NOMO-1 (cell line): ENCODE measurements around the gene ZNF219.

Experiments used
- DNase-seq, 2 experiments: peaks; one replicate each; lab custom pipeline; 2025; ENCODE audit not compliant: unreplicated experiment in 2 of 2; lab: John Stamatoyannopoulos, UW

ZNF219 gene

DNA sequence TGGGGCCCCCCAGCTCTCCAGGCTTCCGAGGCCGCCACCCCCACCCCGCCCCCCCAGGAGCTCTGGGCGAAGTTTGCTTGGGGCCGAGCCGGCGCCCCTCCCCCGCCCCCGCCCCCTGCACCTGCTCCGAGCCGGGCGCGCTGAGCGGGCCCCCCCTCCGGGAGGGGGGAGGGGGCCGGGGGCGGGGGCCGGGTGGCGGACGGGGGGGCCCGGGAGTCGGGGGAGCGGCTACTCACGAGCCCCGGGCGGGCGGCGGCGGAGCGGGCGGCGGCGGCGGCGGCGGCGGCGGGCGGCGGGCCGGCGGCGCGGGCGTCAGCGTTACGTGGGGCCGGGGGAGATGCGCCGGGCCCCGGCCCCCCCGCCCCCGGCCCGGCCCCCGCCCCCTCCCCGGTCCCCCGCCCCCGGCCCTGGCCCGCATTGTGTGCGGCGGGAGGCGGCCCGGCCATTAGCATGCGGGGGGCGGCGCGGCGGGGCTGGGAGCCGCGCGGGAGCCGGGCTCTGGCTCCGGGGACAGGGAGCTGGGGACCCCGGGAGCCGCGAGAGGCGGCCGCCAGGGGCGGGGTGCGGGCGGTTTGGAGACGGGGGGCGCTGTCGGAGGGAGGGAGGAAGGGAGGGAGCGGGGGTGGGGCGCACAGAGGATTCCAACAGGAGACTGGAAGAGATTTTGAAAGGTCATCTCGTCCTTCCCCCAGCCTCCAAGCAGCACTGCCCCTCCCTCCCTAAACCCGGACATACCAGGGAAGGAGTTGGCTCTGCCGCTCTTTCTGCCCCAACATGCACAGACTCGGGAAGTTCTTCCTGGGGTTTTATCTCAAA, at the start of gene ZNF219:
ZNF219 (minus strand) TSS at position 580 of the 816 bp plus-strand sequence. CDS start 5,064 bp downstream, outside the sequence.
- peak in 1 of 2 experiments; percentile 9 for DNase-seq

DNA sequence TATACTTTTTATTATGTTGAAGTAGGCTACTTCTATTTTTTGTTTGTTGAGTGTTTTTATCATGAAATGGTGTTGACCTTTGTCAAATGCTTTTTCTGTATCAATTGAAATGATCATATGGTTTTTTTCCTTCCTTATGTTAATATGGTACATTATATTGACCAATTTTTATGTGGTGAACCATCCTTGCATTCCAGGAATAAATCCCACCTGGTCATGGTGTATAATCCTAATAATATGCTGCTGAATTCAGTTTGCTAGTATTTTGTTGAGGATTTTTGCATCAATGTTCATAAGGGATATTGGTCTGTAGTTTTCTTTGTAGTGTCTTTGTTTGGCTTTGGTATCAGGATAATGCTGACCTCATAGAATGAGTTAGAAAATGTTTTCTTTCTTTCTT, 47.0 kb upstream of the ZNF219 start:
- no peak for DNase-seq

DNA sequence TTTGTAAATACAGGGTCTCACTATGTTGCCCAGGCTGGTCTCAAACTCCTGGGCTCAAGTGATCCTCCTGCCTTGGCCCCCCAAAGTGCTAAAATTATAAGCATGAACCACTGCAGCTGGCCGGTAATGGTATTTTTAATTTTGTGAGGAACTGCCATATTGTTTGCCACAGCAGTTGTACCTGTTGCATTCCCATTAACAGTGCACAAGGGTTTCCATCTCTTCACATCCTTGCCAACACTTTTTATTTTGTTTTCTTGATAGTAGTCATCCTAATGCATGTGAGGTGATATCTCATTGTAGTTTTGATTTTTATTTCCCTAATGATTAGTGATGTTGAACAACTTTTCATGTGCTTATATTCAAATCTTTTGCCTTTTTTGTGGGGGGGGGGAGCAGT, 43.9 kb upstream of the ZNF219 start:
- no peak for DNase-seq

DNA sequence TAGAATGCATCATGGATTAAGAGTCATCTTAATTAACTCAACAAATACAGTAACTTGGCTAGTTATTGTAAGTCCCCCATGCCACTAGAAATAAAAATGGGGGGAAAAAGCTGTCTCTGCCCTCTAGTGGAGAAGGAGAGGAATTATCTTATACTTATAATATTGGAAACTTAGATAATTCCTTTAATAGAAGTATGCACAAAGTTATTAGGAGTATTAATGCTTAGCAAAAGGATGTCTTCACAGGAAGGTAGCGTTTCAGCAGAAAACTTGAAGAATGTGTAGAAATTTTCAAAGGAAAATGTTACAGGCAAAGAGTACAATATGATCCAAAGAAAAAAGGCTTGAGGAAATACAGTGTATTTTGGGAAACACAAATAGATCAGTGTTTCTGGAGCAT, 37.6 kb upstream of the ZNF219 start:
- peak in 1 of 2 experiments; percentile 39 for DNase-seq

DNA sequence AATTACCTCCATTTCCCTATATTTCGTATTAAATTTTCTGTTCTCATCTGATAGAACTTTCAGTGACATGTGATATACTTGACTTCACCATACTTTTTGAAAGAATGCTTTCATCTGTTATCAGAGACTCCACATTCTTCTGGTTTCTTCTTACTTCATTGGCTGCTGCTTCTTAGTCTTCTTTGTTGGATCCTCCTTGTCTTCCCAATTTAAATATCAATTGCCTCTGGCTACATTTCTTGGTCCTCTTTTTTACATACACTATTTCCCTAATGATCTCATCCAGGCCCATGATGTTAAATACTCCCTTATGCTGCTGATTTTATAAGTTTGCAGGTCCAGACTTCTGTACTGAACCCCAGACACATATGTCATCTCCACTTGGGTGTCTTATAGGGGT, 35.4 kb upstream of the ZNF219 start:
- DNase-seq: no peak

DNA sequence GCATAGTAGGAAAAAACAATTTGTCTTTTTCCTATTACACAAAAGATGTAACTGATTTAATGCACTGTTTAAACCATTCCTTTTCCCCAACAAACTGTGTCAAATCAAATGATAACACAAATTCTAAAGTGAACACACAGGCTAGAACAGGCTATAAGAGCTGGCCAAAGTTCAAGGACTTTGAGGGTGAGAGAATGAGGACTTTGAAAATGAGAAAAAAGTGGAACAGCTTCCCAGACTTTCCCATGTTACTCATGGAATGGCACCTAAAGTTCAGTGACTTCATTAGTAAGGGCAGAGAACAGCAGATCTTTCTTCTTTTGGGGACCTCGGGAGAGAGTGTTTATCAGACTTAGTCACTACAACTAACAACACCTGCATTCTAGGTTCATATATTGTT, 25.0 kb upstream of the ZNF219 start:
- no peak for DNase-seq

DNA sequence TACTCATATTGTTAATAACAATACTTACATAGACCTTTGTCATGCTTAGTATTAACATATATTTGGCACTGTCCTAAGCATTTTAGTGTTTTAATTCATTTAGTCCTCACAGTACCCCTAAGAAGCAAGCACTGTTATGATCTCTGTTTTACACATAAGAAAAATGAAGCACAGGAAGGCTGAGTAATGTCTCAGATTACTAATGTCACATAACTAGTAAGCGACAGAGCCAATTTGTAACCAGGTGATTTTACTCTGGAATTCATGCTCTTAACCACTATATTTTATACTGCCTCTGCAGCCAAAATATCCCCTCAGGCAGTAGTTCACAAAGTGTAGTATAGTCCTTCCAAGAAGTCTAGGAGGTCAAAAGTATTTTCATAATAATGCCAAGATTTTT, 22.7 kb upstream of the ZNF219 start:
- DNase-seq: no peak

DNA sequence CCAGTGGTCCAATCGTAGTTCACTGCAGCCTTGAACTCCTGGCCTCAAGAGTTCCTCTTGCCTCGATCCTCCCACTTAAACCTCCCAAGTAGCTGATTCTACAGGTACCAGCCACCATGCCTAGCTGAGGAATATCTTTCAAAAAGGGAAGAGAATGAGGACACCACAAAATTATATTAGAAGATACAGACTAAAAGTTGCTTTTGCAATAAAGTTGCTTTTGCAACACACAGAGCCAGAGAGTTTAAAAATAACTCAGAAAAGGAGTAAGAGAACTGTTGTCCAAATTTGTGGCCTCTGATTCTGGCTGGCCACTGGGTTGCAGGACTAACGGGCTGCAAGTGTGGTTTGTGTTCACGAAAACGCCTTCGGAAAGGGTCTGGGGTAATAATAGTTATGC, 22.2 kb upstream of the ZNF219 start:
- peak; percentile 56 to 76 for DNase-seq

DNA sequence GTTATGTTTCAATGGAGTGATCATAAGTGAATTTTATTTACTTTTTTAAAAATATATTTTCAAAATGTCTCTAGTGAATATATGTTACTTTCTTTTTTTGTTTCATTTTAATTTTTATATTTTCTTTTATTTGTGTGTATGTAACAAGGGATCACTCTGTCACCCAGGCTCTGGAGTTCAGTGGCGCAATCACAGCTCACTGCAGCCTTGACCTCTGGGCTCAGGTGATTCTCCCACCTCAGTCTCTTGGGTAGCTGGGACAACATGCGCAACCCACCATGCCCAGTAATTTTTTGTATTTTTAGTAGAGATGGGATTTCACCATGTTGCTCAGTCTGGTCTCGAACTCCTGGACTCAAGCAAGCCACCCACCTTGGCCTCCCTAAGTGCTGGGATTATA, 20.5 kb upstream of the ZNF219 start:
- DNase-seq: no peak

DNA sequence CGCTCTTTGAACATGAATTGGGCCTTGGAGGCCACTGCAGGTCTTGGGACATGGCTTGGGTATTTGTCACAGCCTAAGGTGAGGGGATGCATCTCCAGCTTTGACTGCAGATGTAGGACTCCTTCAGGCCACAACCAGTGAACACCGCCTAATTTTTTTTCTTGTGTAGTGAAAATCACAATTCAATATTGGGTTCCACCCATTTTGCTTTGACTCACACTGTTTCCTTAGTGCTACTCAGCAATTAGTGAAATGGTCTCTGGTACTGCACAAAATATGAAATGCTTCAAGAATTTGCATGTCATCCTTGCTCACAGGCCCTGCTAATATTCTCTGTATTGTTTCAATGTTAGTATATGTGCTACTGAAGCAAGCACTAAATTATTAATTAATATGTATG, 14.9 kb upstream of the ZNF219 start:
- no peak for DNase-seq

DNA sequence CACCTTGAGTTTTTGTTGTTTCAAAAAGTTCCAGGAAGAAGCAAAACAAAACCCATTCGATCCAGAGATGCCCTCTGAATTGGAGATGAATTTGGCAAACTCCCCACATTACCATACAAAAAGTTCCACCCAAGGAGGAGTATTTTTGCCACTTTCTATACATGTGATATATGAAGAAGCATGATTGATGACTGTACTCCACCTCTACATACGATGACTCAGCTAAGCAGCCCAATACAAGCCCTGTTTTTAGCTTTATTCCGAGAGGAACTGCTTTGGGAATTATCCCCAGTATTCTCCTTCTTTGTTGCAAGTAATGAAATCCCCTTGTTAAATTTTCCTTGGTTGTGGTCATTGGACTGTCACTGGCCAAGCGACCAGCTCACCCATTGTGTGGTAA, 13.8 kb upstream of the ZNF219 start:
- no peak for DNase-seq

DNA sequence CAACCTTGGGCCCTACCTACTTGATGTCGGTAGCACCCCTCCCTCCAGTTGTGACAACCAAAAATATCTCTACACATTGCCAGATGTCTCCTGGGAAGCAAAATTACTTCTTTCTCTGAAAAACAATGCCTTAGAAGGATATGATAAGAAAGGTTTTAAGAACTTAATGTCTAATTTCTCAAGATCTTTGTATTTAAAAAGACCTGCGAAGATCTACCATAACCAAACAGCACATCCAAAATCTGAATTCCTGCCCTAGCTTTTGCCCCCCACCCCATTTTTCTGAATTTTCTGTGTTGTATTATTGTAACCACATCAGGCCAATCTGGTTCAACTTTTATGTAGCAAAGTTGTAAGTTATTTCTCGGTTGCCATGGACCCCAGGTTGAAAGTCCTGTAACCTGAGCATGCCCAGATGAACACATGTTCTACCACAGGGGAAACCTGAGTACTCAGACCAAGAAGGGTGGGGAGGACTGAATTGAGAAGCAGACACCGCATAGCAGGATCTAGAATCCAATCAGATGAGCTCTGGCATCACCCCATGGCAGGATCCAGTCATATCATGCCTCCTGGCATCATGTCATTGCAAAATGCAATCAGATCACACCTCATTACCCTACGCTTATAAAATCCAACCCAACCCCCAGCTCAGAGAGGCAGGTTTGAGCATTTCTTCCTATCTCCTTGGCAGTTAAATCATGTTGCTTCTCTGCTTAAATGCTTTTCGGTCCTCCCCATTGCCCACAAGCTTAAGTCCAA, 11.1 kb upstream of the ZNF219 start:
- no peak for DNase-seq

DNA sequence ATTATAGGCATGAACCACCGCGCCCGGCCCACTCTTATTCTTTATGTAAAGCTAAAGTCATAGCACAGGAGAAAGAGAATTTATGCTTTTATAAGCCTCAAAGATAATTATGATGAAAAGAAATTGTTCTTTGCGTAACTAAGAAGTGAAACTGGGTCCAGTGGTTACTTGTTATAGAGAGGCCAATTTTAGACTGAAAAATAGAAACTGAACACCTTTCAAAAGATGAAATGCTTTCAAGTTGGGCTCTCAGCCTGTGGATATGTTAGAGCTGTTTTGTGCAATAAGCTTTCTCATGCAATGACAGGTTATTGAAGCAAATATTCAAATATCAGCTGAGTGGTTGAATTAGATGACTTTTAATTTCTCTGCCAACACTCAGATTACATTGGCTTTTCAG, 10.3 kb upstream of the ZNF219 start:
- DNase-seq: peak; percentile 40 to 83

DNA sequence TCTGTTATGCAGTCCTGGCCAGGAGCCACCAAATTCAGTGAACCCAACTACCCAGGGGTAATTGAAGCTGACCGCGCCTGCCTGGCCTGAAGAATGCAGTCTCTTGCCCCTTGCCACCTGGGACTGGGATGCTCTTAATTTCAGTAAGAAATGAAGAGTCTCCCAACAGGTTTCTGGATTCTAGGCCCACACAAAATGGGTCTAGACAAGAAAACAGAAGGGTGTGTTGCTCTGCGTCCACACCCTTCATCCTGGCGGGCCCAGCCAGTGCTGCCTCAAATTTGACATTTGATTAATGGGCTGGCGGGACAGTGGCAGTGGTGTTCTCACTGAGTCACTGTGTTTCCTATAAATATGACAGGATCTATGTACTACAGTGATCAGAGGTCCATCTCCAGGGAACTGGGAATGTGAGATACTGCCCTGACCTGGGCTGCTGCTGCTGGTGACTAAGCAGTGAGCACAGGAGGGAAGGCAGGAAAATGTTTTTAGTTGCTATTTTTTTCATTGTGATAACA, 8.9 kb upstream of the ZNF219 start:
- DNase-seq: peak; percentile 24 to 45

DNA sequence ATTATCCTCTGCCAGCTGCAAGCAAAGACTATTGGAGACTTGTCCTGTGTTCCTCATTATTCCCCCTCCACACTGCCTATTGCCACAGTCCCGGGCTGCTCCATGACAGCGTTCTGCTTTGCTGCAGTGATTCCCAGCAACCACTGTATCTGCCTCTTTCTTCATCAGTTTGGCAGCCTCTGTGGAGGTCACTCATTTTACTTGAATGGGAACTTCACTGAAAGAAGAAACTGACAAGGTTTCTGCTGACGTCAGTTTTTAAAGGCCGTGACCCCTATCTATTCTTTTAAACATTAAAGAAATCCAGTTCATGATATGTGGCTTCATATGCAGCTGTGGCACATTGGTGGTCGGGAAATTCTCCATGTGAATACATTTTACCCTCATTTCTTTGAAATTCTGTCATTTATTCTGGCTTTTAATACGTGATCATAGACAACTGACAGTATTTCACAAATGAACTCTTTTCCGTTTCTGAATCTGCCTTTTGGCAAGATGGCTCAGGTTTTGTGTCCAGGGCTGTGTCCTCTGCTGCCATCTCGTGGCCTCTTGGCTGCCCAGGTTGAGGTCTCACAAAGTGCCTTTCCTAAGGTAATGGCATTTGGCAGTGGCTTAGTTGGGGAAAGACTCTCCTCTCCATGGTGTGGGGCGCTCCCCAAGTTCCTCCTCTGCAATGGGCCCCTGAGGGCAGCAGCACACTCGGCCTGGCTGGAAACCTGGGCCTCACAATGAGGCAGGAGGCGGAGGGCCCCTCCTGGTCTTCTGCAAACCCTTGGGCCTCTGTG, 8.2 kb upstream of the ZNF219 start:
- peak; percentile 79 to 82 for DNase-seq

DNA sequence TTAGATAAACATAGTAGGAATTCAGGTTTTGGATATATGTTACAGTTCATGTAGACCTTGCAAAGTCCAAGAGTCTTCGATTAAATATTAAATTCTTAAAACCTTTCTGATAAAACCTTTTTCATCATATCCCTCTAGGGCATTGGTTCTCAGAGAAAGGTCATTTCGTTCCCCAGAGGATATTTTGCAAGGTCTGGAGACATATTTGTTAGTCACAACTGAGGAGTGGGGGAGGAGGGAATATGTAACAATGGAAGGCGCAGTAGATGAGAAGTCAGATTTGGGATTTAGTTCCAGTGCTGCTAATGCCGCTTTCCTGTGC, 7.7 kb upstream of the ZNF219 start:
- DNase-seq: peak; percentile 39 to 63

DNA sequence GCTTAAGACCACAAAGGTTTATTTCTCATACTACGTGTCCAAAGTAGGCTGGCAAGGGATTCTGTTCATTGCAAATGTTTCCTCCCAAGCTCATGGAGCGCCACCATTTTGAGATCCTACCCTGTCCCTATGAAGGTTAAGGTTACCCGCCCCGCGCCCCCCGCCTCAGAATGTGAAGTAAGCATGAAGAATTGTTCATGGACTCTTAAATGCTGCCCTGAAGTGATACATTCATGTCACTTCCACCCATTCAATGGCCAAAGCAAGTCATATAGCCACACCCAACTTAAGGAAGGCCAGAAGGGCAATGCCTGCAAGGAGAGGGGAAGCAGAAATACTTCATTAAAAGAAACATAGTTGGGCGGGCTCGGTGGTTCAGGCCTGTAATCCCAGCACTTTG, 6.6 kb upstream of the ZNF219 start:
- DNase-seq: no peak

DNA sequence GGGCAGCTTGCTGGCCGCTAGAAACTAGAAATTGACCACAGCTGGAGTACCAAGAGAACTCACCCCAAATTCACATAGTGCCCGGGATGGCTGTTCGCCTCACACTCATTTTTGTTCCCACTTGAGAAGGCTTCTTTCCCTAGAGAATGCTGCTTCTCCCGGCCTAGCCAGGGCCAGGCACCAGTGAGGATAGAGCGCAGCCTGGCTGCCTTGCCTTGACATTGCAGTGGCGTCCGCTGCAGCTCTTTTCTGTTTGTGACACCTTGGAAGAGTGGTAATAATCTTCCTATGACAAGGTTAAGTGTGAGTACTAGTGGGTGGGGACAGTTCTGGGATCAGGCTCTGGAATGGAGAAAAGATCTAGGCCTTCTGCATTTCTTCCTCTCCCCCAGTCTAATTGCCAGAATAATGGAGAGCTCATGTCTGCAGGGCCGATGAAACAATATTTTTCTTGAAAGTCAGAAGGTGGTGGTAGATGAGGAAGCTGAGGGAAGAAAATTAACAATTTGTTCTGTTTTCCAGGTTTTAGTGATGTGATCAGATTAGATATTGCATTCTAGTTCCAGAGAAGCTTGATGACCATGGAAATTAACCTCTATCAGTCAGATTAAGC, 6.1 kb upstream of the ZNF219 start:
- peak; percentile 48 to 61 for DNase-seq

DNA sequence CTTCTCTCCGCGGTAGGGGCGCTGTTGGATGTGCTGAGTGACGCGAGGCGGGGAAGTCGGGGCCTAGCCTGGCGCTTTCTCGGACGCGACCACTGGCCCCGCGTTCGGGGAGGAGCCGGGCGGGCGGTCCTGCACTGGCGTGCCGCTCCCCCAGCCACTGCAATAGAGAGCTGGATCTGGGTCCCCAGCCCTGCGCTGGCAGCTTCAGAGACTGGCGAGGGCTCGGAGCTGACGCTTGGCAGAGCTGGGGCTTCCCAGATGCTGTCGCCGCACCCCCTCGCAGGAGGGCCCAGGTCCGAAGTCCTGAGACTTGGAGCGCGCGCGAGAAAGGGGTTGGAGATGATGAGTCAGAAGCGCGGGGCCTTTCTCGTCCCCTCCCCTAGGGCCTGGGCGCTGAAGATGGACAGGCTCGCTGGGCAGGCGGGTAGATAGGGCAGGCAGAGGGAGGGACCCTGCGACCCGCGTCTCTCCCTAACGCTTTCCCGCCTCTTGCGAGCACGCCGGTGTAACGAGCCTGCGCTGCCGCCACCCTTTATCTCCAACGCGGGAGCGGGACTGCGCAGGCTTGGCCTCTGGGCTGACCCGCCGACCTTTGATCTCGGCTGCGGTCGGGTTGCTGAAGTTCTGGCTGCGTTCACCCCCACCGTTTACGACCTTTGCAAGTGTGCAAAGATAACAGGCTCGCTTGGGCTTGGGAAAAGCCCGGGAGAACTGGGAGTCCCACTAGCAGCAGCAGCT, 5.4 kb upstream of the ZNF219 start:
- peak; percentile 95 to 96 for DNase-seq

DNA sequence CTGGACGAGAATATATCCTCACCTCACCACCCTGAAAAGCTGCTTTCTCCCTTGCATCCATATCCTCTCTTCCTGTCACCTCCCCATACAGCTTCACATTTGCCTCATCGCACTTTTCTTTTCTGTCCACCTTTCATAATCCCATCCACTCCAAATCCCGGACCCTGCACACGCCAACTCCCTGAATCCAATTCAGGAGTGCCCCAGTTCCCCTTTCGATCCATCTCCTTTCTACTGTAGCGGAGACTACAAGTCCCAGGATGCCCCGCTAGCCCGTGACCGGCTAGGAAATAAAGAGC, 4.9 kb upstream of the ZNF219 start:
- DNase-seq: no peak
